Measurements from ENCODE around the gene UBASH3A. TPM values are rescaled to one million over a fixed set of nuclear protein-coding genes. Genes with fewer than 3 reads are reported as not detected.

Gene UBASH3A
- total and polyA plus RNA-seq, 12 donors = 0.09 to 1.2 (median 0.44) TPM; not detected in 2

GRCh38 chr21:42387843-42388340, 15.8 kb upstream of the UBASH3A start:
- no peaks in the 10 kb centered on the region for H3K36me3 ChIP-seq (replicated peaks in 1 of 2)
- no peak for DNase-seq
- no peaks in the 10 kb centered on the region for H3K4me1 ChIP-seq (replicated peaks in 1 of 2)
- H3K4me3 ChIP-seq = no peak overlapping the region
- H3K27ac ChIP-seq = no peak overlapping the region
- 93 to 95% (median 94%) methylated on average over 6 of the region's 6 CpGs for WGBS, 4 donors
- peaks cover 2% of the 10 kb centered on the region for H3K27me3 ChIP-seq
- no peak for TF ChIP-seq CTCF (IDR thresholded peaks at IDR 0.05)
- TF ChIP-seq POLR2A (IDR thresholded peaks at IDR 0.05) = no peak
- no peaks in the 10 kb centered on the region for H3K9me3 ChIP-seq (replicated peaks in 1 of 3)
- intact Hi-C loops (cut with DNase I) = no loop called here

- Histone ChIP-seq H3K27ac (no peak overlapping the region), H3K4me1 (replicated peaks in 1 of 2) (no peaks in the 10 kb centered on the region), H3K9me3 (replicated peaks in 1 of 3) (no peaks in the 10 kb centered on the region), H3K27me3 (peaks cover 2% of the 10 kb centered on the region), H3K4me3 (no peak overlapping the region), H3K36me3 (replicated peaks in 1 of 2) (no peaks in the 10 kb centered on the region)
- 68 to 76% (median 72%) methylated on average over 19 to 20 of the region's 20 CpGs for WGBS, 4 donors
- intact Hi-C loops (cut with DNase I) = no loop called here
- DNase-seq = no peak
- TF ChIP-seq POLR2A (IDR thresholded peaks at IDR 0.05) (no peak), CTCF (IDR thresholded peaks at IDR 0.05) (no peak)
These were observed 14.8 kb upstream of the UBASH3A start for GRCh38 chr21:42388740-42389448.

GRCh38 chr21:42389449-42389835, 14.3 kb upstream of the UBASH3A start:
- no peaks in the 10 kb centered on the region for H3K4me1 ChIP-seq (replicated peaks in 1 of 2)
- 76 to 82% (median 79%) methylated on average over 6 of the region's 6 CpGs for WGBS, 4 donors
- peaks cover 2% of the 10 kb centered on the region for H3K27me3 ChIP-seq
- H3K9me3 ChIP-seq (replicated peaks in 1 of 3) = no peaks in the 10 kb centered on the region
- H3K36me3 ChIP-seq (replicated peaks in 1 of 2) = no peaks in the 10 kb centered on the region
- TF ChIP-seq CTCF (IDR thresholded peaks at IDR 0.05) = no peak
- no peak for TF ChIP-seq POLR2A (IDR thresholded peaks at IDR 0.05)
- intact Hi-C loops (cut with DNase I) = no loop called here
- no peak overlapping the region for H3K27ac ChIP-seq
- DNase-seq = no peak
- H3K4me3 ChIP-seq = no peak overlapping the region

DNA sequence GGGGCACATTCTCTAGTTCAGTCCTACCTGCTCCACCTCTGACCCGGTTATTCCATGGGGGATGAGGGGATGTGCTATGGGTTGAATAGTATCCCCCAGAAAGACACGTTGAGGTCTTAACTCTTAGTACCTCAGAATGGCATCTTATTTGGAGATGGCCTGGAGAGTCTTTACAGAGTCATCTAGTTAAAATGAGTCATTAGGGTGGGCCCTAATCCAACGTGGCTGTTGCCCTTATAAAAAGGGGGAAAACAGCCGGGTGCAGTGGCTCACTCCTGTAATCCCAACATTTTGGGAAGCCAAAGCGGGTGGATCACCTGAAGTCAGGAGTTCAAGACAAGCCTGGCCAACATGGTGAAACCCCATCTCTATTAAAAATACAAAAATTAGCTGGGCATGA, 13.5 kb upstream of the UBASH3A start:
- Histone ChIP-seq H3K4me3 (no peak overlapping the region), H3K9me3 (replicated peaks in 1 of 3) (no peaks in the 10 kb centered on the region), H3K36me3 (replicated peaks in 1 of 2) (no peaks in the 10 kb centered on the region), H3K27ac (no peak overlapping the region), H3K4me1 (replicated peaks in 1 of 2) (no peaks in the 10 kb centered on the region), H3K27me3 (peaks cover 2% of the 10 kb centered on the region)
- TF ChIP-seq CTCF (IDR thresholded peaks at IDR 0.05) (no peak), POLR2A (IDR thresholded peaks at IDR 0.05) (no peak)
- intact Hi-C loops (cut with DNase I) = no loop called here
- DNase-seq = no peak
- 76 to 81% (median 78%) methylated on average over 3 to 5 of the region's 5 CpGs for WGBS, 4 donors
